ENCODE data around the gene GLRA3.
"Not testable (repeated sequence)": the region's sequence is repeated elsewhere in the genome, so short reads cannot be mapped to it uniquely, and the experiment has no call there.

The GLRA3 gene

GRCh38 chr4:174828845-174829701 lies at the start of gene GLRA3:
TSS of gene GLRA3 (minus strand) at chr4:174829247. CDS start at chr4:174828811, 436 bp downstream.
- DNase-seq (ENCODE audit: low read depth), result no peak

- no peak for DNase-seq (ENCODE audit: low read depth)
Measured at GRCh38 chr4:174874898-174875297, 45.9 kb upstream of the GLRA3 start.

DNA sequence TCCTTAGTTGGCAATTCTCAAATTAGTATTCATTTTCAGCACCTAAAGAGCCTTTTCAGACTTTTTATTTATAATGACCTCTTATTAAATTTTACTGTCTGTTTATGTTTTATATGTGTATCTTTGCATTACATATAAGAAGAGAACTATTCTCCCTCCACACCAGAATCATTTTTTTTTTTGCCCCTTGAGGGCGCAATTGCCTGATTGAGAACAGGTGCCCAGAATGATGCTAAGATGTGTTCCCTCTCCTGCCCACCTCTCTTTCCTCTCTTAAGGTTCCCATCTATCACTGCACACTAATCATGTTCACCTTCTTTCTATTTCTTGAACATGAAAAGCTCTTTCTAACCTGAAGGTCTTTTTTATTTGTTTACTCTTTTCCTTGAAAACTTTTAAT lies 44.9 kb upstream of the GLRA3 start:
- DNase-seq (ENCODE audit: low read depth), result no peak

- DNase-seq (ENCODE audit: low read depth), result not testable (repeated sequence)
Measured at GRCh38 chr4:174873146-174873545, 44.1 kb upstream of the GLRA3 start.

DNA sequence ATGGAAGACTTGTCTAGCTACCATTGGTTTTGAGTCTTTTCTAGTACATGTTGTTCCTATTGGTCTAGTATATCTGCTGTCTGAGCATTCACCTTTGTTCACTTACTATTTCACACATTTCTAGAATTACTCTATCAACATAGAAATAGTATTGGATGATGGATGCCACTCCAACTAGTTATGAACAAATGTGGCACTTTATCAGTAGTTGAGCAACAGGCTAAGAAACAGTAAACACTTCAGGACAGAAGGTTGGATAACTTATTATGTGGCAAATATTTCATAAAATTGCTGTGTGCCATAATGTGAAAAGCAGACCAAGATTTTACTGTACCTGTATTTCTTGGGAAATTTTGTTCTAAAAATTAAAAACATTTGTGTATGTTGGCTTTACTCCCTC lies 42.4 kb upstream of the GLRA3 start:
- no peak for DNase-seq (ENCODE audit: low read depth)

- DNase-seq (ENCODE audit: low read depth), result no peak
Measured at GRCh38 chr4:174870311-174870710, 41.3 kb upstream of the GLRA3 start.

GRCh38 chr4:174869339-174869738 lies 40.3 kb upstream of the GLRA3 start:
- DNase-seq (ENCODE audit: low read depth), result no peak

- no peak for DNase-seq (ENCODE audit: low read depth)
Measured at GRCh38 chr4:174867903-174868302, 38.9 kb upstream of the GLRA3 start.

DNA sequence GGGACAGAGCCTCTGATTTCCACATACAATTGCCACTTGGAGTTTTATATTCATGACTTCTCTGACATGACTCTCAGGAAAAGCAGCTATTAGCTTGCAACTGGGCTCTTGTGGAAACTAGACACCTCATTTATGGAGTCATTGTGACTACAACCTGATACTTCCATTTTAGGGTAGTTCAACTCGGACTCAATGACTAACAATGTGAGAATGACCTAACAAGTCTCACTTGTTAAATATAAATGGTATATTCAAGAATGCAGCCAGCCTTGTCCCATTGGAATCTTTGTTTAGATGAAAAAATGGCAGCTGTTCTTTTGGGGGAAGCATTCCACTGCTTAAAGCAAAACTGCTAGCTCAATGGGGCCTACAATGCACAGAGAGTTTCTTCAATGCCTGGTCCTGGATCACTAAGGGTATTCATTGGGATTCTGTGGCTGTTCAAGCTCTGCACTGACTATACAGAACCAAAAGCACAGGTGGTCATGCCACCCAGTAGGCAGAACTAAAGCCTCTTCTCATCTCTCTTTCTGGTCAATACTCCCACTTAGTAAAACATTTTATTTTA lies 36.5 kb upstream of the GLRA3 start:
- DNase-seq (ENCODE audit: low read depth), result no peak

- DNase-seq (ENCODE audit: low read depth), result no peak
Measured at GRCh38 chr4:174864031-174864430, 35.0 kb upstream of the GLRA3 start.

DNA sequence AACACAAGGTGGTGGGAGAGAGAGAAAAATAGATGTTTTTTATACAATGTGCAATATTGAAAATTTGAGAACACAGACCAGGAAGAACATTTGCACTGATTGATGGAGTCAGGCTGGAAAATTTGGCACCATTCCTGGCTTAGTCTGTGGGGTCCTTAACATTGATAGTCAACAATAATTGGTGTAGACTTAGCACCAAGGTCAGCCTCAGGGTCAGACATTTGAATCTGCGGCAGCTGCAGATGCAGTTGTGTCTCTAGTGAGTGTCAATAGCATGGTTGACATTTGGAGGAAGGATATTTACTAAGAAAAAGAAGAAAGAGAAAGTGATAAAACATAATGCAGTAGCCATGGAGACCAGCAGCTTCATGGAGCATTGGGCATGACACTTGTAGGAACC lies 31.5 kb upstream of the GLRA3 start:
- DNase-seq (ENCODE audit: low read depth), result no peak

- DNase-seq (ENCODE audit: low read depth), result no peak
Measured at GRCh38 chr4:174859904-174860303, 30.9 kb upstream of the GLRA3 start.

DNA sequence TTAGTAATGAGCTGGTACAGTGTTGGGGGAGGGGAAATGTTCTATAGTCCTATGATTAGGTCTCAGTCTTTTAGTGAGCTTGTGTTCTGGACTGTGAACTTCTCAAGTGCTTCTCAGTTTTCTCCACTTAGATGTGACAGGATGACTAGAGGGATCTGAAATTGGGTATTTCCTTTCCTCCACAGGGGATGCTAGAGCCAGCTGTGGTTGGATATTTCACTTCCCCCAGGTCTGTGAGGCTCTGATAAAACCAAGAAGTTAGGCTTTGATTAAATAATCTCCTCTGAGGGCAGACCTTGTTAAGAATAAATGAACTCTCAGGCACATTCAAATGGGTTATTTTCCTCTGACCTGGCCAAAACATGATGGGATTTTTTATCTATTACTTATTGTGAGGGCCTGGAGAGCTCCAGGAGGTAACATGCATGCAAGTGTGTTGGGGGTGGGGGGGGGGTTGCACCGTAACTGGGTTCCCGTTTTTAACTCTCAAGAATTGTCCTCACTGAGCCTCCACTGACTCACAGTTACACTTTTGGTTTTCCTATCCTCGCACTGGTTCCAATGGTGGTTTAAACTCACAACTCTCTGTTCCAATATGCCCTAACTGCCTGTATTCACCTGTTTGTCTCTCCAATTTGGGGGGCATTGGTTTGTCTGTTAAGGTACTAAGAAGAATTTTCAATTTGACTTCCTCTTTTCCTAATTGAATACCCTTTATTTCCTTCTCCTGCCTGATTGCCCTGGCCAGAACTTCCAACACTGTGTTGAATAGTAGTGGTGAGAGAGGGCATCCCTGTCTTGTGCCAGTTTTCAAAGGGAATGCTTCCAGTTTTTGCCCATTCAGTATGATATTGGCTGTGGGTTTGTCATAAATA lies 28.1 kb upstream of the GLRA3 start:
- DNase-seq (ENCODE audit: low read depth), result no peak

DNA sequence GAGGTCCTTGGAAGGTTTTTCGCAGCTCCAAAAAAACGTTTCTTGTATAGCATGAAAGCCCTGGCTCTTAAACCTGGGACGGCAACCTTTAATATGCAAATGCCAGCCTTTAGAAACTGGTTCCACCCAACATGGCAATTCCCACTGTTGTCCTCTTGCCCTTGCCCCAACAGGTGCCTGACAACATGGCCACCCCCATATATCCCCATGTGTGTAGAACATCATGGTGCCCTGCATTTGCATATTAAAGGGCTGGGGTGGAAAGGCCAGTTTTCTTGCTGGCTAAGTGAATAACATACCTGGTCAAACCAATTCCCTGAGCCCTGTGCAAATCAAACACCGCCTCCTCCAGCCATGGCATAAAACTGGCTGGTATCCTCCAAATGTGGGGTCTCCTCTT lies 26.0 kb upstream of the GLRA3 start:
- DNase-seq (ENCODE audit: low read depth), result no peak

DNA sequence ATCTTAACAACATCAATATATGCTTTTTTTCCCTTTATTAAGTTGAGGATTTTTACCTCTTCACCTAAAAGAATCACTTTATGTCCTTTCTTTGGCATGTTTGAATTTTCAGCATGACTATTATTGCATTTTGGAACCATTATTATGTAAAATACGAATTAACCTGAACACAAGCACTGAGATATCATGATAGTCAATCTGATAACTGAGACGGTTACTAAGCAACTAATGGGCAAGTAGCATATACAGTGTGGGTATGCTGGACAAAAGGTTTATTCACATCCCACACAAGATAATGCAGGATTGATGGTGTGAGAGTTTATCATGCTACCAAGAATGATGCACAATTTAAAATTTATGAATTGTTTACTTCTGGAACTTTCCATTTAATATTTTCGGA lies 24.6 kb upstream of the GLRA3 start:
- no peak for DNase-seq (ENCODE audit: low read depth)

GRCh38 chr4:174848596-174848995 lies 19.5 kb upstream of the GLRA3 start:
- no peak for DNase-seq (ENCODE audit: low read depth)

DNA sequence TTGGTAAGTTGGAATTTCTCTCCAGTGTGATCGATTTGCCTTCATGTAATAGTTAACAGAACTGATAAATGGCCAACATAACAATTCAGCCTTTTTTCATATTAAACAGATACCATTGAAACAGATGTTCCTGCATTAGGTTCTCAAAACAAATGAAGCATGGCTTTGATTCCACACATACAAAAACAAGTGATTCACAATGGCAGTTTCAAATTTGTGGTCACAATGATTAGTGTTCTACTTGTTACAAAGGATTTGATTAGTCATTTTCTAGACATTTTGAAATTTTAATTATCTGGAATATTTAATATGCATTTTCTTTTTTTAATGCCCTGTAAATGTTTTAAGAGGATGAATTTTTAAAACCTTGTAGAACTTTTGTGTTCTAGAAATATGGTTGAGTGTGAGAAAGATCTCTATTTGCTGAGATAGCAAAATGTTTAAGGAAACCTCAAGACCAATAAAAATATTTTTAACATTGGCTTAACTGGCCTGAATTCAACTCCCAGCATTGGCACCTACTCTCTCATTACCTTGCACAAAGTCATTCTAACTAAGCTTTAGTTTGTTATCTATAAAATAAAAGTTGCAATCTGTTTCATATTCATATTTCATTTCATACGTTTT lies 18.9 kb upstream of the GLRA3 start:
- no peak for DNase-seq (ENCODE audit: low read depth)

DNA sequence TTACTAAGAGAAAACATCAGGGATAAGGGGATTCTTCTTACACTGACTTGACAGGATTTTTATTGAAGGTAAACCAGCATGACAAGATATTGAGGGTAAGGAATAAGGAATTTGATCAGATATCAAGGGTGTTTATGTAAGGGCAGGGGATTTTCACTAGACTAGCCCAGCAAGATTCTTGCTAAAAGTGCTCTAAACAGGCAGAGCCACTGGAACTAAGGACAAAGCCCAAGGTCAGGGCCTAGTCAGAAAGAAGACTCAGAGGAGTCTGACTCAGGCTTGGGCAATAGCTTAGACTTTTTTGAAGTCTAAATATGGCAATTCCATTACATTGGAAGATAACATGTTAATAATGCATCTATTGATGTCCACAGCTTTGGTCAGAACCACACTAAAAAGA lies 6.5 kb upstream of the GLRA3 start:
- DNase-seq (ENCODE audit: low read depth), result no peak

DNA sequence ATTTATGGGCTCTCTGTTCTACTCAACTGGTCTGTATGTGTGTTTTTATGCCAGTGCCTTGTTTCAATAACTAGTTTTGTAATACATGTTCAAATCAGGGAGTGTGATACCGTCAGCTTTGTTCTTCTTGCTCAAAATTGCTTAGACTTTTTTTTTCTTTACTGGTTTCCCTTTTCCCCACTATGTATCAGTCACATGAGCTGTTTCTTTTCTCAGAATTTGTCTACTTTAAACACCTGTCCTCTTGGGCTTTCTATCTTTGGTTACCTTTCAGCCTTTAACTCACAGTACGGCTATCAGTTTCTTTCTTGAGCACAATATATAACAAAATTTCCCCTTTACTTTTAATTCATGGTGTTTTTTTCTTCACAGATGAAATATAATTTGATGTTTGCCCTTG lies 5.4 kb upstream of the GLRA3 start:
- DNase-seq (ENCODE audit: low read depth), result no peak

DNA sequence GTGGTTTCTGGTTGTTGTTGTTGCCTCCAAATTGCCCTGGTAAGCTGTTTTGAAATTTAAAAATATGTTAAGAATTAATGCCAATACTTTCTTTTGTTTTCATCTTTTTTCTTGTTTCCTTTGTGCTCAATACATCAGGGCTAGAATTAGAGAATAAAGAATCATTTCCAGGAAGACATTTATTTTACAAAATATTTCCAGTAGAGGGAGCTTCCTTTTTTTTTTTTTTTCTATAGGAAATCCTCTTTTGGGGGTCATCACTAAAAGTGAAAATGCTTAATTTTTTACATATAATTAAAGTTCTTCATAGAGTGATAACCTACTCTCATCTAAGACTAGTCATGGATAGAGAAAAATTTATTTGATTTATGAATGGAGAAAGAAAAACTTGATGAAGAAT lies 2.4 kb downstream of the GLRA3 start:
- DNase-seq (ENCODE audit: low read depth), result no peak

DNA sequence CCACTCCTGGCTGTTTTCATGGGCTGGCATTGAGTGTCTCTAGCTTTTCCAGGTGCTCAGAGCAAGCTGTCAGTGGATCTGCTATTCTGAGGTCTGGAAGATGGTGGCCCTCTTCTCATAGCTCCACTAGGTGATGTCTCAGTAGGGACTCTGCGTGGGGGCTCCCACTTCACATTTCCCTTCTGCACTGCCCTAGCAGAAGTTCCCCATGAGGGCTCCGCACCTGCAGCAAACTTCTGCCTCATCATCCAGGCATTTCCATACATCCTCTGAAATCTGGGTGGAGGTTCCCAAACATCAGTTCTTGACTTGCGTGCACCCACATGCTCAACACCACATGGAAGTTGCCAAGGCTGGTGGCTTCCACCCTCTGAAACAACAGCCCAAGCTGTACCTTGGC lies 13.8 kb downstream of the GLRA3 start:
- no peak for DNase-seq (ENCODE audit: low read depth)

- DNase-seq (ENCODE audit: low read depth), result no peak
Measured at GRCh38 chr4:174813292-174813691, 15.8 kb downstream of the GLRA3 start.
